SK-N-SH (cell line): ENCODE measurements around the gene RAB3IL1.

Source experiments
- CTCF ChIP-seq: fragments of 200-600 bp; sonication (generic); IDR thresholded peaks from 2 replicates; pipeline ENCODE4 v1.6.1; 2017; ENCODE audit warnings: antibody characterized with exemption, mild to moderate bottlenecking, moderate library complexity
- EP300 ChIP-seq, 2 experiments: IDR thresholded peaks; 2 replicates each; pipeline versions ENCODE4 v1.4.0 to v1.6.1; 2012; ENCODE audit warnings: borderline replicate concordance in 1 of 2, low read depth in 1 of 2, low read length in 1 of 2
- TAF1 ChIP-seq: IDR thresholded peaks from 2 replicates; pipeline ENCODE4 v1.6.1; 2012; ENCODE audit warnings: low read depth, mild to moderate bottlenecking, low read length, moderate library complexity, borderline replicate concordance
- USF2 ChIP-seq: fragments of 150-350 bp; IDR thresholded peaks from 2 replicates; pipeline ENCODE4 v1.6.1; 2017; ENCODE audit warnings: antibody characterized with exemption, low read length, low read depth, borderline replicate concordance

GRCh38 chr11:61930933-61931332, 13.6 kb upstream of the RAB3IL1 start:
- TF ChIP-seq CTCF: no peak
- TF ChIP-seq EP300 (IDR thresholded peaks at IDR 0.05; ENCODE audit: borderline replicate concordance in 1 of 2, low read depth in 1 of 2, low read length in 1 of 2): no peak
- no peak for TF ChIP-seq USF2
- no peak for TF ChIP-seq TAF1
